Tibial nerve (tissue), 4 donors: ENCODE results near the gene HNRNPDL. TPM values are rescaled to one million over a fixed set of nuclear protein-coding genes. Genes with fewer than 3 reads are reported as not detected.

Experiments used
- DNase-seq, 2 donors: peaks; one replicate each; pipeline ENCODE4 v3.0.0-alpha.2; 2019; ENCODE audit warnings: low spot score in 2 of 2
- H3K27ac ChIP-seq, 4 donors: fragments of 200-600 bp; sonication (generic) in 3 of 4; one replicate each; pipeline ENCODE4 v1.5.1; 2017 to 2019; ENCODE audit warnings: mild to moderate bottlenecking in 1 of 4
- H3K27me3 ChIP-seq, 2 donors: fragments of 200-600 bp; sonication (generic) in 1 of 2; one replicate each; pipeline versions ENCODE4 v1.5.1 to v1.6.0; 2017 to 2019
- H3K36me3 ChIP-seq, 3 donors: fragments of 200-600 bp; sonication (generic); one replicate each; pipeline ENCODE4 v1.5.1; 2018 to 2019
- H3K4me1 ChIP-seq, 4 donors: fragments of 200-600 bp; sonication (generic) in 3 of 4; one replicate each; pipeline ENCODE4 v1.5.1; 2017 to 2019
- H3K4me3 ChIP-seq, 4 donors: fragments of 200-600 bp; sonication (generic) in 3 of 4; one replicate each; pipeline ENCODE4 v1.5.1; 2017 to 2019; ENCODE audit warnings: mild to moderate bottlenecking in 1 of 4, moderate library complexity in 1 of 4
- H3K9me3 ChIP-seq, 4 donors: fragments of 200-600 bp; sonication (generic) in 3 of 4; one replicate each; pipeline ENCODE4 v1.5.1; 2017 to 2019
- CTCF ChIP-seq, 5 experiments: fragments of 200-600 bp in 3 of 5; fragments of 450-650 bp in 2 of 5; sonication (generic) in 3 of 5; IDR thresholded peaks; one replicate each; pipeline ENCODE4 v1.5.1; 2016 to 2019; ENCODE audit warnings: antibody characterized with exemption in 5 of 5, mild to moderate bottlenecking in 3 of 5, moderate library complexity in 2 of 5
- EP300 ChIP-seq, 2 donors: sonication (generic); formaldehyde crosslinking; IDR thresholded peaks; one replicate each; pipeline ENCODE4 v1.6.1; 2017; ENCODE audit warnings: antibody characterized with exemption in 2 of 2, mild to moderate bottlenecking in 1 of 2
- POLR2A ChIP-seq, 2 donors: fragments of 450-650 bp; IDR thresholded peaks; one replicate each; pipeline ENCODE4 v1.6.1; 2017; ENCODE audit warnings: antibody characterized with exemption in 2 of 2, mild to moderate bottlenecking in 2 of 2, moderate library complexity in 2 of 2
- WGBS, 2 donors: methylation state at CpG; one replicate each; pipeline ENCODE4 v1.1.5; 2018; 5-methylcytosine and 5-hydroxymethylcytosine counted together
- total RNA-seq, 4 donors: library from RNA; depleted of rRNA; stranded (reverse); fragments of >200 nt; gene quantifications; one replicate each; pipeline ENCODE4 v1.1.0, GENCODE V29; 2016

HNRNPDL gene
- total RNA-seq, 4 donors from 2014 or later: 169 to 189 (median 176) TPM

GRCh38 chr4:82433791-82434190 lies 3.5 kb upstream of the HNRNPDL start:
- H3K27ac ChIP-seq: no peak overlapping the region
- TF ChIP-seq EP300 (IDR thresholded peaks at IDR 0.05) (no peak), CTCF (IDR thresholded peaks at IDR 0.05) (no peak), POLR2A (IDR thresholded peaks at IDR 0.05) (no peak)
- no peaks in the 10 kb centered on the region for H3K9me3 ChIP-seq
- peaks cover 0 to 23% (median 4%) of the 10 kb centered on the region in 4 donors for H3K4me1 ChIP-seq
- H3K27me3 ChIP-seq: no peaks in the 10 kb centered on the region
- H3K4me3 ChIP-seq: no peak overlapping the region
- no peaks in the 10 kb centered on the region for H3K36me3 ChIP-seq
- no peak for DNase-seq
- 81 to 82% methylated on average over 2 of the region's 2 CpGs for WGBS, 2 donors

- Histone ChIP-seq H3K9me3 (no peaks in the 10 kb centered on the region), H3K27ac (no peak overlapping the region), H3K4me3 (no peak overlapping the region), H3K27me3 (no peaks in the 10 kb centered on the region), H3K4me1 (peaks cover 0 to 31% (median 12%) of the 10 kb centered on the region in 4 donors), H3K36me3 (no peaks in the 10 kb centered on the region)
- no peak for DNase-seq
- no peak for TF ChIP-seq CTCF (IDR thresholded peaks at IDR 0.05)
- no peak for TF ChIP-seq EP300 (IDR thresholded peaks at IDR 0.05)
- TF ChIP-seq POLR2A (IDR thresholded peaks at IDR 0.05): no peak
- 85 to 90% methylated on average over 18 of the region's 18 CpGs for WGBS, 2 donors
Observed at GRCh38 chr4:82432596-82432995, 2.3 kb upstream of the HNRNPDL start.

- H3K4me3 ChIP-seq: peak overlapping the region in 1 of 4 donors; percentile 86
- WGBS, 2 donors: 91 to 92% methylated on average over 4 of the region's 4 CpGs
Observed at GRCh38 chr4:82431831-82432230, 1.6 kb upstream of the HNRNPDL start.

GRCh38 chr4:82430964-82431745 lies 893 bp upstream of the HNRNPDL start:
- Histone ChIP-seq H3K36me3 (peaks cover 0 to 5% (median 3%) of the 10 kb centered on the region in 3 donors), H3K4me1 (peaks cover 0 to 45% (median 26%) of the 10 kb centered on the region in 4 donors), H3K27me3 (no peaks in the 10 kb centered on the region), H3K27ac (peak overlapping the region; percentile 97 to 98 (median 98)), H3K9me3 (no peaks in the 10 kb centered on the region), H3K4me3 (peak overlapping the region; percentile 78 to 97 (median 85))
- no peak for DNase-seq
- WGBS, 2 donors: 2 to 3% methylated on average over 33 of the region's 33 CpGs
- TF ChIP-seq POLR2A (IDR thresholded peaks at IDR 0.05) (no peak), CTCF (IDR thresholded peaks at IDR 0.05) (no peak), EP300 (IDR thresholded peaks at IDR 0.05) (no peak)

More at GRCh38 chr4:82431831-82432230, 1.6 kb upstream of the HNRNPDL start:
- no peaks in the 10 kb centered on the region for H3K9me3 ChIP-seq
- peaks cover 0 to 38% (median 20%) of the 10 kb centered on the region in 4 donors for H3K4me1 ChIP-seq
- no peak for DNase-seq
- no peaks in the 10 kb centered on the region for H3K36me3 ChIP-seq
- no peaks in the 10 kb centered on the region for H3K27me3 ChIP-seq
- TF ChIP-seq CTCF (IDR thresholded peaks at IDR 0.05): no peak
- TF ChIP-seq EP300 (IDR thresholded peaks at IDR 0.05): no peak
- TF ChIP-seq POLR2A (IDR thresholded peaks at IDR 0.05): no peak
- peak overlapping the region in 1 of 4 donors; percentile 2 for H3K27ac ChIP-seq

- Histone ChIP-seq H3K9me3 (no peaks in the 10 kb centered on the region), H3K27me3 (no peaks in the 10 kb centered on the region), H3K4me1 (peaks cover 0 to 57% (median 29%) of the 10 kb centered on the region in 4 donors), H3K27ac (peak overlapping the region; percentile 97 to 98 (median 98)), H3K4me3 (peak overlapping the region; percentile 78 to 97 (median 85)), H3K36me3 (peaks cover under 1 to 17% (median 7%) of the 10 kb centered on the region in 3 donors)
- no peak for DNase-seq
- TF ChIP-seq EP300 (IDR thresholded peaks at IDR 0.05) (no peak), CTCF (IDR thresholded peaks at IDR 0.05) (peak in 1 of 5 experiments; percentile 14)
- 0 to 1% methylated on average over 9 to 20 of the region's 58 CpGs for WGBS, 2 donors
Observed at GRCh38 chr4:82429728-82430192, 502 bp downstream of the HNRNPDL start.
